ENCODE results near the gene DGKB.

The DGKB gene

GRCh38 chr7:14626076-14626475 lies 276.5 kb downstream of the DGKB start:
- no peaks in the 10 kb centered on the region for H3K27me3 ChIP-seq (ENCODE audit: insufficient read depth, low read length)
- H3K4me1 ChIP-seq (ENCODE audit: insufficient read depth, low read length) = no peaks in the 10 kb centered on the region
- no peak overlapping the region for H3K9ac ChIP-seq (ENCODE audit: low read depth, low read length)
- H3K27ac ChIP-seq (ENCODE audit: low read length) = no peak overlapping the region
- H3K36me3 ChIP-seq (ENCODE audit: insufficient read depth, low read depth, low read length) = no peaks in the 10 kb centered on the region
- H3K9me3 ChIP-seq (ENCODE audit: insufficient read depth, low read depth, low read length) = no peaks in the 10 kb centered on the region
- no peak overlapping the region for H3K4me3 ChIP-seq (ENCODE audit: low read length)

DNA sequence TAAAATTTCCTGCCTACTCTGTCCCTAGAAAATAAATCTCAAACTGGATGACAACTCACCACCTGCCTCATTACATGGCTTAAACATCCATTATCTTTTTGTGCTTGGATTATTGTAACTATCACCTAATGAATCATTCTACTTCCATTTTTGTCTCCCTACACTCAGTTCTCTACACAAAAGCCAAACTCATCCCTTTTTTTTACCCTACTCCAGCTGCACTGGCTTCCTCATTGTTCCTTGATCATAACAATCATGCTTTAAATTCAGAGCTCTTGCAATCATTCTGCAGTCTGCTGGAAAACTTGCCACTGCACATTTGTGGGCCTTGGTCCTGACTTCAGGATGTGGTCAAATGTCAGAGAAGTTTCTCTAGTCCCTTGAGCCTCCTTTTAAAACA lies 280.0 kb downstream of the DGKB start:
- Histone ChIP-seq H3K4me3 (ENCODE audit: low read length) (no peak overlapping the region), H3K27me3 (ENCODE audit: insufficient read depth, low read length) (no peaks in the 10 kb centered on the region), H3K36me3 (ENCODE audit: insufficient read depth, low read depth, low read length) (no peaks in the 10 kb centered on the region), H3K27ac (ENCODE audit: low read length) (no peak overlapping the region), H3K9ac (ENCODE audit: low read depth, low read length) (no peak overlapping the region), H3K9me3 (ENCODE audit: insufficient read depth, low read depth, low read length) (no peaks in the 10 kb centered on the region), H3K4me1 (ENCODE audit: insufficient read depth, low read length) (no peaks in the 10 kb centered on the region)

DNA sequence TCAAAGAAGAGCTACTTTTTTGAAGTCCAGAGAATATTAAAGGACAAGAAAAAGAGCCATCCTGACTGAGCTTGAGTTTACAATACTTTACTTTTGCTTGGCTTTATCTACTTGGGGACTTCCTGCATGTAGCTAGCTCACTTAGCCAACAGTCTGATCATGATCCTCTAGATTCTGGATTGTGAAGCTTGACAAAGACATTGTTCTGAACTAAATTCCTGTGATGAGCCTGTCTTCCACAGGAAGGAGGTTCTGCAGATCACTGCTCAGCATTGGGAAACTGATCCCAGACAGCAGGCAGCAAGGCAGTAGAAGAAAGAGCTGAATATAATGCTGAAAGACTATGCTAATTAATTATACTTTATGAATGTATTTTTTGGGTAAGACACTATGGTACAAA lies 296.4 kb downstream of the DGKB start:
- H3K9ac ChIP-seq (ENCODE audit: low read depth, low read length) = no peak overlapping the region

DNA sequence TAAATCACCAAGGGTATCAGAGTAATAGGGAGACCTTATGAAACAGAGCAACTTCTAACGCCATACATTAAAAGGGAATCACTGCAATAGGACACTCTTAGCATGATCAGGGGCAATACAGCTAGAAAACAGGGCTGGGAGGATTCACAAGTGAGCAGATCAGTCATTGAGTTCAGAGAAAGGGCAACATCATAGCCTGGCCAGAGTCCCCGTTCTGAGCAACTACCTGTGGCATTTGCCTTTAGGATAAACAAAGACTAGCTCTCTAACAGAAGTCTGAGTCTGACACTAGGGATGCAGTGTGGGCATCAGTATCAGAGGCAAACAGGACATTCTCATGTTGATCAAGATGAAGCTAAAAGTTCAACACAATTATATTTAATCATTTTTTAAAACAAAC lies 297.9 kb downstream of the DGKB start:
- no peak overlapping the region for H3K9ac ChIP-seq (ENCODE audit: low read depth, low read length)
- no peaks in the 10 kb centered on the region for H3K36me3 ChIP-seq (ENCODE audit: insufficient read depth, low read depth, low read length)

More for the DNA sequence above, 296.4 kb downstream of the DGKB start:
- no peaks in the 10 kb centered on the region for H3K9me3 ChIP-seq (ENCODE audit: insufficient read depth, low read depth, low read length)
- H3K27ac ChIP-seq (ENCODE audit: low read length) = no peak overlapping the region
- H3K36me3 ChIP-seq (ENCODE audit: insufficient read depth, low read depth, low read length) = no peaks in the 10 kb centered on the region
- H3K27me3 ChIP-seq (ENCODE audit: insufficient read depth, low read length) = no peaks in the 10 kb centered on the region
- no peaks in the 10 kb centered on the region for H3K4me1 ChIP-seq (ENCODE audit: insufficient read depth, low read length)
- no peak overlapping the region for H3K4me3 ChIP-seq (ENCODE audit: low read length)

GRCh38 chr7:14602851-14603250 lies 299.7 kb downstream of the DGKB start:
- Histone ChIP-seq H3K9me3 (ENCODE audit: insufficient read depth, low read depth, low read length) (no peaks in the 10 kb centered on the region), H3K4me3 (ENCODE audit: low read length) (no peak overlapping the region), H3K36me3 (ENCODE audit: insufficient read depth, low read depth, low read length) (no peaks in the 10 kb centered on the region), H3K4me1 (ENCODE audit: insufficient read depth, low read length) (no peaks in the 10 kb centered on the region), H3K27me3 (ENCODE audit: insufficient read depth, low read length) (no peaks in the 10 kb centered on the region), H3K9ac (ENCODE audit: low read depth, low read length) (no peak overlapping the region), H3K27ac (ENCODE audit: low read length) (no peak overlapping the region)

More for the DNA sequence above, 297.9 kb downstream of the DGKB start:
- Histone ChIP-seq H3K4me1 (ENCODE audit: insufficient read depth, low read length) (no peaks in the 10 kb centered on the region), H3K27me3 (ENCODE audit: insufficient read depth, low read length) (no peaks in the 10 kb centered on the region), H3K4me3 (ENCODE audit: low read length) (no peak overlapping the region), H3K9me3 (ENCODE audit: insufficient read depth, low read depth, low read length) (no peaks in the 10 kb centered on the region), H3K27ac (ENCODE audit: low read length) (no peak overlapping the region)

DNA sequence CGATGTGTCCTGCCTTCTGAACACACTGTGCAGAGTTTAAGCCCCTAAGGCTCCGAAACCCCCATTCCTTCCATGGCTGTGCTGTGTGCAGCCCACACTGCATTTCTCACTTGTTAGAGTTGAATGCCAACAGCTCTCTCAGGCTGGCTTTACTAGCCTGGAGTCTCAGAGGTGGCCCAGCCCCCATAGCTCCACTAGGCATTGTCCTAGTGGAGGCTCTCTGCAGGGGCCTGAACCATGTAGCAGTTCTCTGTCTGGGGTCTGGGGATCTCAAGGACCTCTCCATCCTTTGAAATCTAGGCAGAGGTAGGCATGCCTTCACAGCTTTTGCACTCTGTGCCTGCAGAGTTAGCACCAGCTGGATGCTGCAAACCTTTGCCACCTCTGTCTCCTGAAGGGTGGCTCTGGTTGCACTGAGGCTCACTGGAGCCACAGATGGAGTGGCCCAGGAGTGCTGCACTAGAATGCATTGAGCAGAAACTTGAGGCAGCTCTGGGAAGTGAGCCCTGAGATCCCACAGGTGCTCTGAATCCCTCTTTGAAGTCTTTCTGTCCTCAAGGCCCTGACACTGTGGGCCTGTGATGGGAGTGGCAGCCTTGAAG lies 301.7 kb downstream of the DGKB start:
- Histone ChIP-seq H3K9ac (ENCODE audit: low read depth, low read length) (no peak overlapping the region), H3K27ac (ENCODE audit: low read length) (no peak overlapping the region), H3K27me3 (ENCODE audit: insufficient read depth, low read length) (no peaks in the 10 kb centered on the region), H3K4me3 (ENCODE audit: low read length) (no peak overlapping the region), H3K36me3 (ENCODE audit: insufficient read depth, low read depth, low read length) (no peaks in the 10 kb centered on the region), H3K9me3 (ENCODE audit: insufficient read depth, low read depth, low read length) (no peaks in the 10 kb centered on the region), H3K4me1 (ENCODE audit: insufficient read depth, low read length) (no peaks in the 10 kb centered on the region)

DNA sequence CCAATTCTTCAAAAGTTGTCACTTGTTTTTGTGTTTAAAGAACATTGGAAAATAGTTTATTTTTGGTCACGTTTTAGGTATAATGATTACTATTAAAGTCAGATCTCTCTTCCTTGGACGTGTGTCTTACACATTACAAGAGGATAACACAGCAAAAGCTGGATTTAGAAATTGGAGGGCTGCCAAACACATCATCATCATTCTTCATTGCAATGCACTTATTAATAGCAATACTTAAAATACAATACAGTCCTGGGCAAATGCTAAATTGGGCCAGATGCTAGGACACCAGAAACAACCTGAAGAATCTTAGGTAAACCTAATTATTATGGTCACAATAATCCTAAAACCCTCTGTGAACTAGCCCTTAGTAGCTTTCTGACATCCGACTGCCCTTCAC lies 303.6 kb downstream of the DGKB start:
- no peak overlapping the region for H3K4me3 ChIP-seq (ENCODE audit: low read length)
- H3K9me3 ChIP-seq (ENCODE audit: insufficient read depth, low read depth, low read length) = no peaks in the 10 kb centered on the region
- H3K4me1 ChIP-seq (ENCODE audit: insufficient read depth, low read length) = no peaks in the 10 kb centered on the region

GRCh38 chr7:14596421-14596820 lies 306.1 kb downstream of the DGKB start:
- Histone ChIP-seq H3K36me3 (ENCODE audit: insufficient read depth, low read depth, low read length) (no peaks in the 10 kb centered on the region), H3K4me1 (ENCODE audit: insufficient read depth, low read length) (no peaks in the 10 kb centered on the region), H3K27ac (ENCODE audit: low read length) (no peak overlapping the region), H3K4me3 (ENCODE audit: low read length) (no peak overlapping the region), H3K27me3 (ENCODE audit: insufficient read depth, low read length) (no peaks in the 10 kb centered on the region), H3K9me3 (ENCODE audit: insufficient read depth, low read depth, low read length) (no peaks in the 10 kb centered on the region), H3K9ac (ENCODE audit: low read depth, low read length) (no peak overlapping the region)

More for the DNA sequence above, 303.6 kb downstream of the DGKB start:
- Histone ChIP-seq H3K36me3 (ENCODE audit: insufficient read depth, low read depth, low read length) (no peaks in the 10 kb centered on the region), H3K27ac (ENCODE audit: low read length) (no peak overlapping the region), H3K27me3 (ENCODE audit: insufficient read depth, low read length) (no peaks in the 10 kb centered on the region), H3K9ac (ENCODE audit: low read depth, low read length) (no peak overlapping the region)

- Histone ChIP-seq H3K36me3 (ENCODE audit: insufficient read depth, low read depth, low read length) (no peaks in the 10 kb centered on the region), H3K4me1 (ENCODE audit: insufficient read depth, low read length) (no peaks in the 10 kb centered on the region), H3K9ac (ENCODE audit: low read depth, low read length) (no peak overlapping the region), H3K27ac (ENCODE audit: low read length) (no peak overlapping the region), H3K27me3 (ENCODE audit: insufficient read depth, low read length) (no peaks in the 10 kb centered on the region), H3K9me3 (ENCODE audit: insufficient read depth, low read depth, low read length) (peaks cover 7% of the 10 kb centered on the region; the same call in 1 of the 2 replicates), H3K4me3 (ENCODE audit: low read length) (no peak overlapping the region)
Measured at GRCh38 chr7:14590206-14590605, 312.3 kb downstream of the DGKB start.

DNA sequence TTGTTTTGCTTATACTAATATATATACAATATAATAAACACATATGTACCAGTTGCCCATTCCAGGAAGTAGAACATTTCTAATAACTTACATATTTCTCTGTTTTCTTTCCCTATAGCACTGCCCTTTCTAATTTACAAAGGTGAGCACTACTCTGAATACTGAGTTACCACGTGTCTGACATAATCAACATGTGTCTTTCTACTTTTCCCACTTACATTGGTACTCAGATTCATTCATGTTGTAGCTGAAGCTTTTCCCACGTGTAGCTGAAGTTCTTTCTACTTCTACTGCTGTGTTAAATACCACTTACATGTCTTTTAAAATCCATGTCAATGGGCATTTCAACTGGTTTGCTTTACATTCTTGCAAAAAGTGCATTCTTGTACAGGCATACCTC lies 317.3 kb downstream of the DGKB start:
- Histone ChIP-seq H3K27me3 (ENCODE audit: insufficient read depth, low read length) (no peaks in the 10 kb centered on the region), H3K9me3 (ENCODE audit: insufficient read depth, low read depth, low read length) (peaks cover 8% of the 10 kb centered on the region; the same call in 1 of the 2 replicates), H3K36me3 (ENCODE audit: insufficient read depth, low read depth, low read length) (no peaks in the 10 kb centered on the region), H3K27ac (ENCODE audit: low read length) (no peak overlapping the region), H3K4me3 (ENCODE audit: low read length) (no peak overlapping the region), H3K9ac (ENCODE audit: low read depth, low read length) (no peak overlapping the region), H3K4me1 (ENCODE audit: insufficient read depth, low read length) (0 out of 2 replicates have a peak, but pooled peaks cover 3% of the 10 kb centered on the region)

GRCh38 chr7:14583518-14583917 lies 319.0 kb downstream of the DGKB start:
- no peaks in the 10 kb centered on the region for H3K27me3 ChIP-seq (ENCODE audit: insufficient read depth, low read length)
- H3K9me3 ChIP-seq (ENCODE audit: insufficient read depth, low read depth, low read length) = peaks cover 8% of the 10 kb centered on the region; the same call in 1 of the 2 replicates
- no peak overlapping the region for H3K9ac ChIP-seq (ENCODE audit: low read depth, low read length)
- H3K36me3 ChIP-seq (ENCODE audit: insufficient read depth, low read depth, low read length) = no peaks in the 10 kb centered on the region
- no peak overlapping the region for H3K27ac ChIP-seq (ENCODE audit: low read length)
- 0 out of 2 replicates have a peak, but pooled peaks cover 3% of the 10 kb centered on the region for H3K4me1 ChIP-seq (ENCODE audit: insufficient read depth, low read length)
- H3K4me3 ChIP-seq (ENCODE audit: low read length) = no peak overlapping the region

- H3K9ac ChIP-seq (ENCODE audit: low read depth, low read length) = no peak overlapping the region
- H3K27ac ChIP-seq (ENCODE audit: low read length) = no peak overlapping the region
- no peaks in the 10 kb centered on the region for H3K36me3 ChIP-seq (ENCODE audit: insufficient read depth, low read depth, low read length)
- no peaks in the 10 kb centered on the region for H3K27me3 ChIP-seq (ENCODE audit: insufficient read depth, low read length)
- peaks cover 8% of the 10 kb centered on the region; the same call in 1 of the 2 replicates for H3K9me3 ChIP-seq (ENCODE audit: insufficient read depth, low read depth, low read length)
- H3K4me1 ChIP-seq (ENCODE audit: insufficient read depth, low read length) = 0 out of 2 replicates have a peak, but pooled peaks cover 3% of the 10 kb centered on the region
- H3K4me3 ChIP-seq (ENCODE audit: low read length) = no peak overlapping the region
Measured at GRCh38 chr7:14582010-14582409, 320.5 kb downstream of the DGKB start.

All from iPS-20b (cell line).